CD4-positive, alpha-beta T cell treated with Interleukin-10 for 1 hour (primary cell): ENCODE data around the gene RHBDD3.

ENCODE experiments used
- DNase-seq: peaks from one replicate; pipeline ENCODE4 v3.0.0-alpha.2; 2020

Gene RHBDD3

DNA sequence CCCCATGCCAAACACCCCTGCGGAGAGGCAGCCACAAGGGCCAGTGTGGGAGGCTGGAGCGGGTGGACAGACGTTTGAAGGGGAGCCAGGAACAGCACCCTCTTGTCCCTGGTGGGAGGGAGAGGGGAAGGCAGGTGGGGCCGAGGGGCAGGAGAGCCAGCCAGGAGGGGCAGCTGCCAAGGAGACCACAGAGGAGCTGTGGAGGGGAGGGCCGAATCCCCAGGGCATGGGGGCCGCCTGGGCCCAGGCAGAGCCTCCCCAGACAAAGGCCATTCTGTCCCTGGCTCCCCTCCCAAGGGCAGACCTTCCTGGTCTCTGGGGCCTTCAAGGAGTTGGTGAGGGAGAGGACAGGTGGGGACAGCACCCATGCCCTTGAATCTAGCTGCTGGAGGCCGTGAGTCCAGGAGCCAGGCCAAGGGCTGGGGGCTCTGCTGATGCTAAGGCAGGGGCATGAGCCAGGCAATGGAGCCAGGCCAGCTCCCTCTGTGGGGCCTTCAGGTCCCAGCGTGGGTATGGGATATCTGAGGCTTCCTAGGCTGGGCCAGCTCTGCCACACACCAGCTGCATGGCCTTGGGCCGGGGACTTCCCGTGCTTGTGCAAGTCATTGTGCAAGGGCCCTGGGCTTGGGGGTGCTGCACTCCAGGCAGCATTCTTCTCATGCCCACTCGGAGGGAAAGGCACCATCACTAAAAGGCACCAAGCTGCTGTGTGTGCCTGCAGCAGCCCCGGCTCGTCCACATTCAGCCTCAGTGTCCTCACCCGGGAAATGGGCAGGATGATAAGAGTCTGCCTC is 50.7 kb downstream of the RHBDD3 start:
- DNase-seq: no peak

DNA sequence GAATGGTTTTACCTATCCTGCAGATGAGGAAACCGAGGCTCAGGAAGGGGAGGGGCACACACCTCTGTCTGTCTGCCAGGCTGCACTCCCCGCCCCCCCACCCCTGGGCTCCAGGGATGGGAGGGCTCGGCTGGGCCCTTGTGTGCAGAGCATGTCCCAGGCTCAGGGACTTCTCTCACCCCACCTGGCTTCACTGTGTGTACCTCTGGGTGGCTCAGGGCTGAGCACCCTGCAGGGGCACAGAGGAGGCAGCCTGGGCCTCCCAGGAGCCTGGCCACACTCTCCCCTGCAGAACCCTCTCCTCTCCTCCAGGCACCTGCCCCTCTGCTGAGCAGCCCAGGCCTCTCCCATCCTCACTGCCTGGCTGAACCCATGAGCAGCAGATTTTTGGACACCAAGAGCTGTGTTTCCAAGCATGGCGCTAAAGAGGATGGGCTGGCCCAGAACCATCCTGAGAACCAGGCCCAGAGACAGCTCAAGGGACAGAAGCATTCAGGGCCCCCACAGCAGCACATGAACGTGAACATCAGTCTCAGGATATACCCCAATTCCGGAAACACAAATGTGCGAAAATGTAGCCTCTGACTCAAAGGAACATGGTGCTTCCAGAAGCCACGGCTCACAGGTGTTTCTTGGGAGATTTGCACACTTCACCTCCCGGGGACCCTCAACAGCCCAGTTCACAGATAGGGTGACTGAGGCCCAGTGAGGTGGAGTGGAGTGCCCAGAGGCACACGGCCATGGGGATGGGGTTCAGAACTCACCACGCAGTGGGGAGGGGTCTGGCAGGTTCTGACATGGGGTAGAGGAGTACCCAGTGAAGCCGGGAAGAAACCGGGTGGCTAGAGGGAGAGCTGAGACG is 51.5 kb downstream of the RHBDD3 start:
- no peak for DNase-seq

DNA sequence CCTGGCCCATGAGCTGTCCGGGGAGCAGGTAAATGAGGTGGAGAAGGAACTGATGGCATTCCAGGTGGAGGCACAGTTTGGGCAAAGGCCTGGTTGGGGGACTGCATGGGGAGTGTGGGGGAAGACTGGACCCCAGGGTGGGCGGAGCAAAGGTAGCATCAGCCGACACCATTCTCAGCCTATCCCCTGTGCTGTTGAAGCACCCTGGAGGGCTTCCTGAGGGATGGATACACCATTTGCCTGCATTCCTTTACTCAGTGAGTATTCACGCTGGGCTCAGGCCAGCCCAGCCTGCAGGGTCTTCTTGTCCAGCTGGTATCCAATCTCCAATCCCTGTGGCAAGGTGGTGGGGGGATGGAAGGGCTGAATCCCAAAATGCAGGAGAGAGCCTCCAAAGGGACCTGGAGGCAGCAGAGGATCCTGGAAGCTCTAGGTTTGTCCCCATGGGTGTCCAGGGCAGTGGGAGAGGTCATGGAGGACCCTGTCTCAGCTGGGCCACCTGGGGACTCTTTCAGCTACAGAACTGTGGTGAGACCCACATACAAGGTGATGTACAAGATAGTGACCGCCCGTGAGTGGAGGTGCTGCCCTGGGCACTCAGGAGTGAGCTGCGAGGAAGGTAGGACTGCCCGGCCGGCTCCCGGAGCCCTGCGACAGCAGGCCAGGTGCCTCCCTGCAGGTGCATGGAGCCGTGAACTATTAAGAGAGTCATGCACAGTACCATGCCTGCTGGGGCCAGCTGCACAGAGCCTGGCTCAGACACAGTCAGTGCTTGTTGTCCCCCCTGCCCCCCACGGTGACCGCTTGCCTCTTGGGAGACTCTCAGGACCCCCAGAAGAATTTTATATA is 52.5 kb downstream of the RHBDD3 start:
- no peak for DNase-seq

- no peak for DNase-seq
These were observed 53.5 kb downstream of the RHBDD3 start for GRCh38 chr22:29214232-29214631.

DNA sequence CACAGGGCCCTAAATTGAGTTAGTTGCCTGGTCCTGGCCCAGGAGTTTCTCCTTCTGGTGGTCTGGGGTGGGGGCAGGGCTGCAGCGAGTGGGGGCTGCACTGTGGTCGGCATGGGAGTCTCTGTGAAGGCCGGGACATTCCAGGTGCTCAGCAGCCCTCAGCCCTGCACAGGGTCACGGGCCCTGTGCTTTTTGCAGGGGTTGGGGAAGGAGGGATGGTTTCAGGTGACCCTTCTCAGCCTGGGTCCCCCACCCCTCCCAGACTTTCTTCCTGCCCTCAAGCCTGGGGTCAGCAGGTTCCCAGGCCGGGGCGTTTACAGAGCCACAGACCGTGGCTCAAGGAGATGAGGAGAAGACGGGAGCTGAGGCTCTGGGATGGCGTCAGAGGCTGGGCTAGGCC is 54.3 kb downstream of the RHBDD3 start:
- no peak for DNase-seq

- no peak for DNase-seq
These were observed 55.0 kb downstream of the RHBDD3 start for GRCh38 chr22:29212743-29213142.

GRCh38 chr22:29211466-29211865 is 56.3 kb downstream of the RHBDD3 start:
- DNase-seq: no peak

DNA sequence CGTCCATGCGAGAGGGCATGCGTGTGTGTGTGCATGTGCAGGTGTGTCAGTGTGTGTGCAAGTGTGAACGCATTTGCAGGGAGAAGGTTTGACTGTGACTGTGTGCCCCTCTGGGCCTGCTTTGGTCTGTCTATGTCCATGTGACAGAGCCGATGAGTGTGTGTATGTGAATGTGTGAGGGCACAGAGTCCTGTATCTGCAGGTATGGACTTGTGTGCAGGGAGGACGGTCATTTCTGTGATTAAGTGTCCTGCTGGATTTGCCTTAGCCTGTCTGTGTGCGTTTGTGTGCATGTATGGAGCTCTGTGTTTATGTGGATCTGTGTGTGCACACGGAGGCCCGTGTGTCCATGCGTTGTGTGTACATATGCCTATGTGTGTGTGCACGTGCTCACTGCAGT is 56.7 kb downstream of the RHBDD3 start:
- no peak for DNase-seq
